ENCODE measurements around the gene ZFYVE9. TPM values are rescaled to one million over a fixed set of nuclear protein-coding genes. Genes with fewer than 3 reads are reported as not detected.
A peak's percentile ranks its signal among the peaks of the same experiment; 100 is the strongest.

The ZFYVE9 gene
- polyA plus RNA-seq, 3 donors: 0.09 TPM; not detected in 2

DNA sequence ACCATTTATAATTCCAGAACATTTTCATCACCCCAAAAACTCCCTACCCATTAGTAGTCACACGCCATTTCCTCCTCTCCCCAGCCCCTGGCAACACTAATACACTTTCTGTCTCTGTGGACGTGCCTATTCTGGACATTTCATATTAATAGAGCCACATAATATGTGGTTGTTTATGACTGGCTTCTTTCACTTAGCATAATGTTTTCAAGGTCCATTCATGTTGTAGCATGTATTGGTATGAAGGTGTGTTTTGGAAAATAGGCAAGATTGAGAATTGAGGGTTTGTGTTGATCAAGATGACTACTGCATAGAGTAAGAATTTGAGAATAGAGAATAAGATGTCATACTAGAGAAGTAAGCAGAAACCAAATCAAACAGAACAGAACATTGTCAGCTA is 67.5 kb downstream of the ZFYVE9 start:
- Mint-ChIP-seq H3K27ac (no peak overlapping the region), H3K4me3 (no peak overlapping the region), H3K4me1 (no peaks in the 10 kb centered on the region), H3K27me3 (ENCODE audit: low read depth in 3 of 3) (peaks cover 15 to 52% (median 25%) of the 10 kb centered on the region in 3 donors), H3K9me3 (peaks cover 0 to 23% (median 8%) of the 10 kb centered on the region in 7 donors), H3K36me3 (no peaks in the 10 kb centered on the region)
- Histone ChIP-seq H3K4me2 (replicated peaks; ENCODE audit: extremely low read depth, low read length, poor library complexity, severe bottlenecking) (no peak overlapping the region), H4K20me1 (ENCODE audit: insufficient read depth, low read length) (no peaks in the 10 kb centered on the region), H3K4me1 (ENCODE audit: control insufficient read depth in 1 of 2, insufficient read depth in 2 of 2, low read length in 2 of 2) (no peaks in the 10 kb centered on the region), H3K4me3 (replicated peaks in 1 of 3; ENCODE audit: low read depth in 2 of 3, low read length in 3 of 3) (no peak overlapping the region), H2AFZ (ENCODE audit: insufficient read depth, low read depth, low read length, poor library complexity, severe bottlenecking) (no peak overlapping the region), H3K9ac (ENCODE audit: insufficient read depth, low read length, poor library complexity, severe bottlenecking) (no peak overlapping the region), H3K36me3 (replicated peaks in 1 of 2; ENCODE audit: control insufficient read depth in 1 of 2, insufficient read depth in 2 of 2, low read length in 2 of 2) (no peaks in the 10 kb centered on the region), H3K9me3 (replicated peaks in 1 of 2; ENCODE audit: control insufficient read depth in 1 of 2, insufficient read depth in 1 of 2, low read length in 2 of 2) (peaks cover under 1 to 3% of the 10 kb centered on the region in 2 donors), H3K79me2 (ENCODE audit: insufficient read depth, low read length) (no peaks in the 10 kb centered on the region), H3K27ac (ENCODE audit: low read depth in 1 of 2, low read length in 2 of 2) (no peak overlapping the region), H3K27me3 (ENCODE audit: control insufficient read depth in 2 of 2, insufficient read depth in 2 of 2, low read length in 2 of 2) (peaks cover 6 to 23% of the 10 kb centered on the region in 2 donors)
- no peak for TF ChIP-seq CTCF (IDR thresholded peaks at IDR 0.05)
- intact Hi-C loops (cut with micrococcal nuclease): no loop called here
- no peak for DNase-seq
- no CpG with 5 or more reads among the region's 2 CpGs for WGBS (ENCODE audit: insufficient coverage)

- Histone ChIP-seq H3K4me1 (ENCODE audit: control insufficient read depth in 1 of 2, insufficient read depth in 2 of 2, low read length in 2 of 2) (no peaks in the 10 kb centered on the region), H2AFZ (ENCODE audit: insufficient read depth, low read depth, low read length, poor library complexity, severe bottlenecking) (no peak overlapping the region), H3K9ac (ENCODE audit: insufficient read depth, low read length, poor library complexity, severe bottlenecking) (no peak overlapping the region), H3K36me3 (replicated peaks in 1 of 2; ENCODE audit: control insufficient read depth in 1 of 2, insufficient read depth in 2 of 2, low read length in 2 of 2) (no peaks in the 10 kb centered on the region), H3K27me3 (ENCODE audit: control insufficient read depth in 2 of 2, insufficient read depth in 2 of 2, low read length in 2 of 2) (peaks cover 5 to 17% of the 10 kb centered on the region in 2 donors), H3K27ac (ENCODE audit: low read depth in 1 of 2, low read length in 2 of 2) (no peak overlapping the region), H3K9me3 (replicated peaks in 1 of 2; ENCODE audit: control insufficient read depth in 1 of 2, insufficient read depth in 1 of 2, low read length in 2 of 2) (peaks cover 3 to 5% of the 10 kb centered on the region in 2 donors), H3K79me2 (ENCODE audit: insufficient read depth, low read length) (no peaks in the 10 kb centered on the region), H4K20me1 (ENCODE audit: insufficient read depth, low read length) (no peaks in the 10 kb centered on the region), H3K4me2 (replicated peaks; ENCODE audit: extremely low read depth, low read length, poor library complexity, severe bottlenecking) (no peak overlapping the region), H3K4me3 (replicated peaks in 1 of 3; ENCODE audit: low read depth in 2 of 3, low read length in 3 of 3) (no peak overlapping the region)
- Mint-ChIP-seq H3K27ac (no peak overlapping the region), H3K4me3 (peak overlapping the region in 1 of 2 donors; percentile 0), H3K9me3 (peaks cover under 1 to 27% (median 8%) of the 10 kb centered on the region in 7 donors), H3K36me3 (no peaks in the 10 kb centered on the region), H3K27me3 (ENCODE audit: low read depth in 3 of 3) (peaks cover 11 to 47% (median 18%) of the 10 kb centered on the region in 3 donors), H3K4me1 (no peaks in the 10 kb centered on the region)
- 85% methylated on average over 1 of the region's 3 CpGs for WGBS (ENCODE audit: insufficient coverage)
- intact Hi-C loops (cut with micrococcal nuclease): no loop called here
- no peak for DNase-seq
- no peak for TF ChIP-seq CTCF (IDR thresholded peaks at IDR 0.05)
Observed at GRCh38 chr1:52210044-52210443, 68.2 kb downstream of the ZFYVE9 start.
